Epithelial cell of prostate (primary cell): ENCODE measurements around the gene SHROOM2.

Experiments
- DNase-seq: peaks from one replicate; pipeline ENCODE4 v3.0.0-alpha.2; 2011; ENCODE audit warnings: low read depth, low spot score
- H3K27ac ChIP-seq: fragments of 450-650 bp; 2 replicates; pipeline ENCODE4 v1.5.1; 2017; ENCODE audit warnings: mild to moderate bottlenecking

SHROOM2 gene

DNA sequence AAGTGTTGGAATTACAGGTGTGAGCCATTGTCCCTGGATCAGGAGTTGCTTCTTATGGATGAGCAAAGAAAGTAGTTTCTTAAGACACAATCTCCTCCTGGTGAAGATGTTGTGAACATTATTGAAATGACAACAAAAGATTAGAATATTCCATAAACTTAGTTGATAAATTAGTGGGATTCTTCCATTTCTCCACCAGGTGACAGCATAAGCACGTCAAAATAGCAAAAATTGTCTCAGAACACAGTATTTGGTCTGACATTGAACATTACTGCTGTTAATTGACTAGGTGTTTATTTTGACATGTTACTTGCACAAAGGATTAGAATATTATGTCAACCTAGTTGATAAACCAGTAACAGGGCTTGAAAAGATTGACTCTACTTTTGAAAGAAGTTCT is 202.5 kb downstream of the SHROOM2 start:
- DNase-seq, result no peak
- no peak overlapping the region for H3K27ac ChIP-seq

DNA sequence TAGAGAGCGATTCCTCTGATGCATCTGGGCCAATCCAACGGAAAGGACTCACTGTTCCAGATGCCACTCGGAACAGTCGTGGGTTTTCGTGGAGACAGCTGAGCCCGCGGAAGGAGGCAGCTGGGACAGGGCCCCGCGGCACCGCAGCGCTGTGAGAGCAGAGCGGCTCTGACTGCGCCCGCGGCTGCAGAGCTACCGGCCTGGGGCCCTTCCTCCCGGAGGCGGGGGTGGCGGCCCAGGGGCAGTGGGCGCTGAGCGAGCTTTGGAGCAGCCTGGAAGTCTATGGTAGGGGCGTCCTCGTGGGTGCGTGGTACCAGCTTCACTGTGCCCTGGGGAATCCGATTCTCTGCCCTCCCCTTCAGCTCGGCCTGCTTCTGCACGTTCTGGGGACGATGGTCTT is 205.8 kb downstream of the SHROOM2 start:
- DNase-seq, result no peak
- H3K27ac ChIP-seq, result no peak overlapping the region

DNA sequence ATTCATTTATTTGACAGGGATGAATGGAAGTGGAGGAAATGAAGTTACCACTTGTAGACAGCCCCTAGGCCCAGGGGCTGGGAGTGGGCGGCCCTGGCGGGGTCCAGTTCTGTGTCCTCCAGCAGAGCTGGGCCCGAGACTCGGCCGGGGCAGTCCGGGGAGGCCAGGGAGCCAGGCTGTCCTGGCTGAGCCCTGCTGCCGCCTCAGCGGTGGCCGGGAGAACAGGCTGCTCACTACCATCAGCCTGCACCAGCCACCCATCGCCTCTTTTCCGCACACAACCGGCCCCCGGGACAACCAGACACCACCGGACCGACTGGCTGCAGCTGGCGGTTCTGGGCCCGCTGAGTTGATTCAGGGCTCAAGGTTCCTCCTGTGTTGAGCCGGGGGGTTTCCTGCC is 206.5 kb downstream of the SHROOM2 start:
- no peak overlapping the region for H3K27ac ChIP-seq
- DNase-seq, result no peak

DNA sequence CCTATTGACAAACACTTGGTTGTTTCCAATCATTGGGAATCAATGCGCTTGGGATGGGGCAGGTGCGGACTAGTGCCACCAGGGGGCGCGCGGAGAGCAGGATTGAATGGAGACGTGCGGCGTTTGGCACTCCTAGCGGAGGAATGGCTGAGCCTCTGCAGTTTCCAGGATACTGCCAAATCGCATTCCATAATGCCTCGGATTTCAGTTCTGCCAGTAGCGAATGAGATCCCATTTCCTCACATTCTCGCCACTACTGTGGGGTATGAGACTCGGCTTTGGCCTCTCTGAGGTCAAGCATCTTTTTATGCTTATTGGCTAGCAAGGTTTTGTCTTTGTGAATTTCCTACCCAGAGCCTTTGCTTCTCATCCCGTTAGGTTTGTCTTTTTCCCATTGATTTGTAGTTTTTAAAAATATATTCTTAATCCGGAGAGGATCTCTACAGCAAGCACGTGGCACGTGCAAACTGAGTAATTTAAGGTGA is 209.7 kb downstream of the SHROOM2 start:
- no peak for DNase-seq
- H3K27ac ChIP-seq, result no peak overlapping the region

- no peak overlapping the region for H3K27ac ChIP-seq
- no peak for DNase-seq
Measured at GRCh38 chrX:9997041-9997440, 210.8 kb downstream of the SHROOM2 start.

DNA sequence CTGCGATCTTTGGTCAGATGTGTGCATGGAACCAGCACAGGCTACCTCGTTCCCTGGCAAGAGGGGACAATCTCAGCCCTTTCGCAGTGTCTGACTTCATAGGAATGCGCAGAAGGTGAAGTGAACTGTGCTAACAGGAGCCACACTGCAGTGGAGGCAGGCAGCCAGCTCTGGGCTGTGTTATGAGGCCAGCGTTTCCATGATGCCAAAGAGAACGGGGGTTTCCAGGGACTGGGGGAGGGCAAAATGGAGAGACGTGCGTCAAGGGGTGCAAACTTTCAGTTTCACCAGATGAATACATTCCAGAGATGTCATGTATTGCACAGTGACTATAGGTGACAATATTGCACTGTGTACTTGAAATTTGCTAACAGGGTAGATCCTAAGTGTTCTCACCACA is 211.3 kb downstream of the SHROOM2 start:
- no peak for DNase-seq
- H3K27ac ChIP-seq, result no peak overlapping the region
